Uterus (tissue), 2 donors: ENCODE data around the gene AP2A2.

Experiments
- POLR2A ChIP-seq, 2 donors: fragments of 450-650 bp; IDR thresholded peaks; one replicate each; pipeline ENCODE4 v1.6.1; 2016; ENCODE audit warnings: antibody characterized with exemption in 2 of 2, mild to moderate bottlenecking in 1 of 2, moderate library complexity in 1 of 2
- TF ChIP-seq, protein P1 (sequence below), 4 experiments: fragments of 200-600 bp in 2 of 4; fragments of 450-650 bp in 2 of 4; sonication (generic) in 2 of 4; IDR thresholded peaks; one replicate each; pipeline ENCODE4 v1.5.1; 2016 to 2019; ENCODE audit warnings: antibody characterized with exemption in 4 of 4, mild to moderate bottlenecking in 2 of 4, moderate library complexity in 1 of 4

DNA sequence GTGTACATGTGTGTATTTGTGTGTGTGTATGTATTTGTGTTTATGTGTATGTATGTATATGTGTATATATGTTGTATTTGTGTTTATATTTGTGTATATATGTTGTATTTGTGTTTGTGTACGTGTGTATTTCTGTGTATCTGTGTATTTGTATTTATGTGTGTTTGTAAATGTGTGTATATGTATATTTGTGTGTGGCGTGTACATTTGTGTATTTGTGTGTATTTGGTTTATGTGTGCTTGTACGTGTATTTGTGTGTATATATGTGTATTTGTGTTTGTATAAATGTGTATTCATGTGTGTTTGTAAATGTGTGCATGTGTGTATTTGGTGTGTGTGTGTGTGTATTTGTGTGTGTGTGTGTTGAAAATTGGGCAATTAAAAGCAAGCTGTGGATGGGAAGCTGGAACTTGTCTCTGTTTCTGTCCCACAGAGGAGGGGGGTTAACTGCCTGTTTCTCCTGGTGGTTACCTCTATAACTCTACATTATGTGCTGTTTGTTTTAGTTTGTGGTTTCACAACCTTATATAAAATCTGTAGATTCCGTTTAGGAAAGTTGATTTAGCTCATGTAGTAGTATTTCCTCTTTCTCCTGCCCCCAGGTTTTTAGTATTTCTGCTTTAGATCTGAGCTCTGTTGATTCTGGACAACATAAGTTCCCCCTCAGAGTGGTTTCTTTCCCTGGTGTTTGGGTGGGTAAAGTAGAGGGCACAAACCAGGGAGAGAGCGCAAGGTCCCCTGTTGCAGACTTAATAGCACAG is 28.9 kb downstream of the AP2A2 start:
- TF ChIP-seq, protein P1, sequence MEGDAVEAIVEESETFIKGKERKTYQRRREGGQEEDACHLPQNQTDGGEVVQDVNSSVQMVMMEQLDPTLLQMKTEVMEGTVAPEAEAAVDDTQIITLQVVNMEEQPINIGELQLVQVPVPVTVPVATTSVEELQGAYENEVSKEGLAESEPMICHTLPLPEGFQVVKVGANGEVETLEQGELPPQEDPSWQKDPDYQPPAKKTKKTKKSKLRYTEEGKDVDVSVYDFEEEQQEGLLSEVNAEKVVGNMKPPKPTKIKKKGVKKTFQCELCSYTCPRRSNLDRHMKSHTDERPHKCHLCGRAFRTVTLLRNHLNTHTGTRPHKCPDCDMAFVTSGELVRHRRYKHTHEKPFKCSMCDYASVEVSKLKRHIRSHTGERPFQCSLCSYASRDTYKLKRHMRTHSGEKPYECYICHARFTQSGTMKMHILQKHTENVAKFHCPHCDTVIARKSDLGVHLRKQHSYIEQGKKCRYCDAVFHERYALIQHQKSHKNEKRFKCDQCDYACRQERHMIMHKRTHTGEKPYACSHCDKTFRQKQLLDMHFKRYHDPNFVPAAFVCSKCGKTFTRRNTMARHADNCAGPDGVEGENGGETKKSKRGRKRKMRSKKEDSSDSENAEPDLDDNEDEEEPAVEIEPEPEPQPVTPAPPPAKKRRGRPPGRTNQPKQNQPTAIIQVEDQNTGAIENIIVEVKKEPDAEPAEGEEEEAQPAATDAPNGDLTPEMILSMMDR (IDR thresholded peaks at IDR 0.05): no peak
- TF ChIP-seq POLR2A (IDR thresholded peaks at IDR 0.05): no peak
